Stimulated activated CD8-positive, alpha-beta memory T cell treated with anti-CD3 and anti-CD28 coated beads, Interleukin-7, amount 100 ng/mL, for 1 hour (primary cell): ENCODE results near the gene AXL.
"Not testable (repeated sequence)": the region's sequence is repeated elsewhere in the genome, so short reads cannot be mapped to it uniquely, and the experiment has no call there.

Source experiments
- DNase-seq, 2 donors: peaks; one replicate each; pipeline ENCODE4 v3.0.0-alpha.2; 2020; ENCODE audit warnings: low read depth in 2 of 2

The AXL gene

DNA sequence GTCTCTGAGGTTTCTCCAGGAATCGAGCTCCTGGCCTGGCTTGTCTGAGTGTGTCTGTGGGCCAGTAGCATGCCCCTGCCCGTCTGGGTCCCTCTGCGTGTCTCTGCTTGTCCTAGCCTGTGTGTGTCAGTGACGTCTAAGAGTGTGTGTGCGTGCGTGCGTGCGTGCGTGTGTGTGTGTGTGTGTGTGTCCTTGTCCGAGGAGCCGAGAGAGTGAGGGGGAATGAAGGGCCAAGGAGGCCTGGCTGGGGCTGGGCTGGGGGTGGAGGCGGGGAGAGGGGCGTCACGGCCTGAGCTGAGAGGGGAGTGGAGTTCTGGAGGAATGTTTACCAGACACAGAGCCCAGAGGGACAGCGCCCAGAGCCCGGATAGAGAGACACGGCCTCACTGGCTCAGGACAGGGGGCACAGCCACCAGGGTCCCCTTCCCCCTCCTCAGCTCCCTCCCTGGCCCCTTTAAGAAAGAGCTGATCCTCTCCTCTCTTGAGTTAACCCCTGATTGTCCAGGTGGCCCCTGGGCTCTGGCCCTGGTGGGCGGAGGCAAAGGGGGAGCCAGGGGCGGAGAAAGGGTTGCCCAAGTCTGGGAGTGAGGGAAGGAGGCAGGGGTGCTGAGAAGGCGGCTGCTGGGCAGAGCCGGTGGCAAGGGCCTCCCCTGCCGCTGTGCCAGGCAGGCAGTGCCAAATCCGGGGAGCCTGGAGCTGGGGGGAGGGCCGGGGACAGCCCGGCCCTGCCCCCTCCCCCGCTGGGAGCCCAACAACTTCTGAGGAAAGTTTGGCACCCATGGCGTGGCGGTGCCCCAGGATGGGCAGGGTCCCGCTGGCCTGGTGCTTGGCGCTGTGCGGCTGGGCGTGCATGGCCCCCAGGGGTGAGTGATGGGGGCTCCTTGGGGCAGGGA, at the start of gene AXL:
AXL (plus strand) TSS at position 609 of the 893 bp plus-strand sequence; CDS start at position 779, 170 bp downstream.
- DNase-seq, result no peak

DNA sequence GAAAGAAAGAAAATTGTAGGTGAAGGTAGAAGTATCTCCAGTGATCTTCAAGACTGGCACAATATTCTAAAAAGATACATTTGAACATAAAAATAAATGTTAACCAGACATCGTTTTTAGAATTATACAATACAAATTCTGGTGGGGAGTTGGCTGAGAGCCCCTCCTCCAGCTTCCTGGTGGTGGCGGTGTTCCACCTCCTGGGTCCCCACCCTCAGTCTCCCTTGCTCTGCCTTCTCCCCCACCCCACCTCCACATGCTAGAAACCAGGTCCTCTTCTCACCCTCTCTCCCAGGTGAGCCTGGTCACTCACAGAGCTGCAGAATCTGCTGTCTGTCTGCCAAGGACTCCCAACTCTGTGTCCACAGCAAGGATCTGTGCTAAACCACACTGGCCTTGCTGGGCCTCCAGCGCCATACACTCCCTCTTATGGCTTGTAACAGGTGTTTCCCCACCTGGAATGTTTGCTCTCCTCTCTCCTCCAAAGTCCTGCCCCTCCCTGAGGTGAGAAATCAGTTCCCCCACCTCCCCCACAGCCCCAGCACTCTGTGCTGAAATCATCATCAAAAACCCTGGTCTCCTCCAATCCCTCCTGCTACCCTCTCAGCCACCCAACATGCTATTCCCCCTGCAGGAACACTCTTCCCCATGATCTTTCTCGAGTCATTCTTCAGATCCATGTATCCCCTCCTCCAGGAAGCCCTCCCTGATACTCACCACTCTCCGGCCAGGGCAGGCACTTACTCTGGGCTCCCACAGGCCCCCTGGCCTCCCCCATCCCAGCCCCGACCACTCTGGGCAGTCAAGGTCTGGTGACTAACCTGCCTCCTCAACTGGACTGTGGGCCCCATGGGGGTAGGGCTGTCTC, 46.5 kb upstream of the AXL start:
- DNase-seq, result no peak

DNA sequence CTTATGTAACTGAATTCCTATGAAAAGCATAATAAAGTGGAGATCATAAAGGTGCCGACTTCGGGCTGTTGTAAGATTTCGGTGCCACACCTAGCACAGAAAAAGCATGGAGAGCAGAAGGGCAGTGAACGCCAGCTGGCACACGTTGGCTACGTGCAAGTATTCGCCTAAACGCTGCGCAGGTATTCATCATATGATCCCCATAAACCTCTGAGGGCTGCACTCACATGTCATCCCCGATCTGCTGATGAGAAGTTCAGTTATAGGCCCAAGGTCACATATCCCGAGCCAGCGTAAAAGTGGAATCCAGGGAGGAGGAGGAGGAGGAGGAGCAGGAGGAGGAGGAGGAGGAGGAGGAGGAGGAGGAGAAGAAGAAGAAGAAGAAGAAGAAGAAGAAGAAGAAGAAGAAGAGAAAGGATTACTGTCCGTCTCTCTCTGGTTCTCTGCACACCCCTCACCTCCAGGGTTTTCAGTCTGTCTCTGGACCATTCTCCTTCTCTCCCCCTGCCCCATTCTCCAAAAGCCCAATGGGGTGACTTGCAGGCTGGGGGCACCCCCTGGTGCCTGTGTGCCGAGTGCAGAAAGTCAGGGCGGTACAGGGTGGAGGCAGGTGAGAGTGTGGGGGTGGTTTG, 44.6 kb upstream of the AXL start:
- no peak for DNase-seq

DNA sequence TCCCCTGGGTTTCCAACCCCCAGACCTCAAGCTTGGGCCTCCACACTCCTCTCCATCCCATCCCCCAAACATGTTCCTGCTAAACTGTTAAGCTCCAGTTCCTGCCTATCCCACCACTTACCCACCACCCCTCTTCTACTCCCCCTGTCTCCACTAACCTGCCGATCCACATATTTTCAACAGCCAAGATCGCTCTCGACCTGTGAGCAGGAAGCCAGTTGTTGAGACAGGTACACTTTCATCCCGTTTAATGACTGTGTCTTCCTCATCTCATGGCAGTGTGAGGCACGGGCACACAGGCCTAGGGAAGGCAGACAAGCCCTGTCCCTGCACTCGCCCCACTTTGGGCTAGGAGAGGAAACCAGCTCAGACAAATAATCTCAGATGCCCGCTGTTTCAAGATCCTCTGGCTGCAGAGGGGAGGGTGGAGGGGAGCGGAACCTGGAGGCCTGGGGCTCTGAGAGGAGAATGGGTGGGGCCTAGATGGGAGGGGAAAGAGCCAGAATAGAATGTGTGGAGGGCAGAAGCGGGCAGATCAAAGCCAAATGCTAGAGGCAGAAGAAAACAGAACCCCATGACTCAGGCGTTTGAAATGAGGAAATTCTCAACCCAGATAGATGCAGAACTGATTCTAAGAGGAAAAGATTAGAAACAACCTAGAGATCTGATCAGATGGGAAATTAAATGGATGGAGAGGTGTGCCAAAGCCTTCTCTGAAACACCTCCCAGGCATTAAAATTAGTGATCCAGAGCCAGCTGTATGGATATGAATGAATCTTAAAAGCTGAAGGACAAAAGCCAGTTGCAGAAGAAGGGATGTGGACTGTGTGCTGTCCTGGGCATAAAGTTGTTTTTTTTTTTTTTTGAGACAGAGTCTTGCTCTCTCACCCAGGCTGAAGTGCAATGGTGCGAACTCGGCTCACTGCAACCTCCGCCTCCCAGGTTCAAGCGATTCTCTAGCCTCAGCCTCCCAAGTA, 42.9 kb upstream of the AXL start:
- no peak for DNase-seq

DNA sequence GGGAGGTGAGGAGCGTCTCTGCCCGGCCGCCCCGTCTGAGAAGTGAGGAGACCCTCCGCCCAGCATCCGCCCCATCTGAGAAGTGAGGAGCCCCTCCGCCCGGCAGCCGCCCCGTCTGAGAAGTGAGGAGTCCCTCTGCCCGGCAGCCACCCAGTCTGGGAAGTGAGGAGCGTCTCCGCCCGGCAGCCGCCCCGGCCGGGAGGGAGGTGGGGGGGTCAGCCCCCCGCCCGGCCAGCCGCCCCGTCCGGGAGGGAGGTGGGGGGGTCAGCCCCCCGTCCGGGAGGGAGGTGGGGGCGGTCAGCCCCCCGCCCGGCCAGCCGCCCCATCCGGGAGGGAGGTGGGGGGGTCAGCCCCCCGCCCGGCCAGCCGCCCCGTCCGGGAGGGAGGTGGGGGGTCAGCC, 38.9 kb upstream of the AXL start:
- DNase-seq, result not testable (repeated sequence)

DNA sequence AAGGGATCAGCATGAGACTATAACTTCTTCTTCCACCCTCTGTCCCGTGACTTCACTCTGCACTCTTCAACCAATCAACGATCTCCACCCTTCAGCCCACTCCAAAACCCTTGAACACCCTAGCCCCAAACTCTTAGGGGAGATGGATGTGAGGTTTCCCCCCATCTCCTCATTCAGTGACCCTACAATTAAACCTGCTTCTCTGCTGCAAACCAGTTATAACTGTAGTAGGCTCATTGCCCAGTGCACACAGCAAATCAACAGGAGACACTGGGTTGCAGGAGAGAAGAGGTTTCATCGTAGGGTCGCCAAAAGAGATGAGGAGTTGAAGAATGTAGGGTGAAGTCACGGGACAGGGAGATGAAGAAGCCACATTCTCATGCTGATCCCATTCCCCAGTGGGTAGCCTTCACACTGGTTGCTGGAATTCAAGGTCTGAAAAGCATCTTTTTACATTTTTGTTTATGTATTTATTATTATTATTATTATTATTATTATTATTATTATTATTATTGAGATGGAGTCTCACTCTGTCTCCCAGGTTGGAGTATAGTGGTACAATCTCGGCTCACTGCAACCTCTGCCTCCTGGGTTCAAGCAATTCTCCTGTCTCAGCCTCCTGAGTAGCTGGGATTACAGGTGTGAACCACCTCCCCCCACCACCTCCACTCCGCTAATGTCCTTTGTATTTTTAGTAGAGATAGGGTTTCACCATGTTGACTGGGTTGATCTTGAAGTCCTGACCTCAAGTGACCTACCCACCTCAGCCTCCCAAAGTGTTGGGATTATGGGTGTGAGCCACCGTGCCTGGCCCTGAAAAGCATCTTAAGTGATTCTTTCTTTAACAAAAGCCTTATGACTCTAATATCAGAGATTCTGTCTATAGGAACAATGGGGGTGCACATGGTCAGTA, 31.8 kb upstream of the AXL start:
- no peak for DNase-seq

DNA sequence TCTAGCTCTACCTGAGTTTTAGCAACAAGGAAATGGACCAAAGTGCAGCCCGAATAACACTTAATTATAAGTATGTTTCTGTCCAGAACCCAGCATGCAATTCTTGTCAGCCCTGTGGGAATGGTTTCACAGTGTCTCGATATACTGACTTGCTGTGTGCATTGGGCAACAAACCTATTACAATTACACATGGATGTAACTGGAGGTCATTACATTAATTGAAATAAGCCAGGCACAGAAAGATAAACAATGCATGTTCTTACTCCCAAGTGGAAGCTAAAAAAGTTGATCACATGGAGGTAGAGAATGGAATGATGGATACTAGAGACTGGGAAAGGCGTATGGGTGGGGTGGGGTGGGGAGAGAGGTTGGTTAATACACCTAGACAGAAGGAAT, 31.1 kb upstream of the AXL start:
- DNase-seq, result no peak

DNA sequence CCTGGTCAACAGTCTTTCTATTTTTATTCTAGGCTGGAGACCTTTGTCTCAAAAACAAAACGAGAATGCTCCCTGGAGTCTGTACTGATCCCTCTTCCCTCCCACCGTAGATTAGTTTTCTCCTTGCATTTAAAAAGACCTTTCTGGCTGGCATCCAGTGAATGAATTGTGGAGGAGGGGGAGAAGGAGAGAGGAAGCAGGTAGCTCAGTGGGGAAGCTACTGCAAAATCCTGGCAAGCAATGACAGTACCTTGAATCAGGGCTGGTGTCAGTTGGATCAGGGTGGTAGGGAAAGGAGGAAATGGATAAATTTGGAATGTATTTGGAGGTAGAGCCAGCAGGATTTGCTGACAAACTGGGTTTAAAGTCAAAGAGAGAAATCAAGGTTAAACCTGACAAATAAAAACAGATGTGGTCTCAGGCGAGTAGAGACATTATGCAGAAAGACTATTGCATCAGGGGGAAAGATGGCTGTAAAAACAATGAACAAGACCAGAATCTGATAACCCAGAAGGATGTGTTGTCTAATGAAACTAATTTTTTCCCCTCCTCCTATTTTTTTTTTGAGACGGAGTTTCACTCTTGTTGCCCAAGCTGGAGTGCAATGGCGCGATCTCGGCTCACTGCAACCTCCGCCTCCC, 29.5 kb upstream of the AXL start:
- no peak for DNase-seq

DNA sequence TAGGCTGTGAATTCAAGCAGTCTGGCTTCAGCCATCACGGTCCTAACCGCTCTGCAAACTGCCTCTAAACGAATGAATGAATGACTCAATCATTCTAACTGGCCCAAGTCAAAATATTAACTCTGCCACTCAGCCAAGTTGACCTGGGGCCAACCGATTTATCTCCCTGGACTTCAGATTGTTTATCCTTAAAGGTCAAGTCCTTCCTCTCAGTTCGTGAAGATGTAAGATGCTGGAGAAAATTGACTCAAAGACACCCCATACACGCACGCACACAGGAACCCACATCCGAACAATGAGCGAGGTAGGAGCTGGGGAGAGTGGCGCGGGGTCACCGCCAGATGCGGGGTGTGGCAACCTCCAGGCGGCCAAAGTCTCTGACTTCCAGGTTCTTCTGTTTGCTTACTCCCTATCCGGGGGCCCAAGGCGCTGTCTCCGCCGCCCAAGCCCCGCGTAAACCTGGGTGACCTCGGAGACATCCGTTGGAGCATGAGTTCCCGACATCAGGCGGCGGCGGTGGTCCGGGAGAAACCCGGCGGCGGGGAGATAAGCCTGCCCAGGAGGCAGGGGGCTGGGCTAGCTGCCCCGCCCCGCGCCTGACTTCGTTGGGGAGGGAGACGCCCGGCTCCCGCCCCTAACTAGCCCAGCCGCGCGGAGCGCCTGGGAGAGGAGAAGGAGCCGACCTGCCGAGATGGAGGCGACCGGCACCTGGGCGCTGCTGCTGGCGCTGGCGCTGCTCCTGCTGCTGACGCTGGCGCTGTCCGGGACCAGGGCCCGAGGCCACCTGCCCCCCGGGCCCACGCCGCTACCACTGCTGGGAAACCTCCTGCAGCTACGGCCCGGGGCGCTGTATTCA, 26.2 kb upstream of the AXL start, which contains the start of gene CYP2S1:
CYP2S1 (plus strand) TSS at position 646 of the 856 bp plus-strand sequence; CDS start at position 692, 46 bp downstream.
- no peak for DNase-seq

DNA sequence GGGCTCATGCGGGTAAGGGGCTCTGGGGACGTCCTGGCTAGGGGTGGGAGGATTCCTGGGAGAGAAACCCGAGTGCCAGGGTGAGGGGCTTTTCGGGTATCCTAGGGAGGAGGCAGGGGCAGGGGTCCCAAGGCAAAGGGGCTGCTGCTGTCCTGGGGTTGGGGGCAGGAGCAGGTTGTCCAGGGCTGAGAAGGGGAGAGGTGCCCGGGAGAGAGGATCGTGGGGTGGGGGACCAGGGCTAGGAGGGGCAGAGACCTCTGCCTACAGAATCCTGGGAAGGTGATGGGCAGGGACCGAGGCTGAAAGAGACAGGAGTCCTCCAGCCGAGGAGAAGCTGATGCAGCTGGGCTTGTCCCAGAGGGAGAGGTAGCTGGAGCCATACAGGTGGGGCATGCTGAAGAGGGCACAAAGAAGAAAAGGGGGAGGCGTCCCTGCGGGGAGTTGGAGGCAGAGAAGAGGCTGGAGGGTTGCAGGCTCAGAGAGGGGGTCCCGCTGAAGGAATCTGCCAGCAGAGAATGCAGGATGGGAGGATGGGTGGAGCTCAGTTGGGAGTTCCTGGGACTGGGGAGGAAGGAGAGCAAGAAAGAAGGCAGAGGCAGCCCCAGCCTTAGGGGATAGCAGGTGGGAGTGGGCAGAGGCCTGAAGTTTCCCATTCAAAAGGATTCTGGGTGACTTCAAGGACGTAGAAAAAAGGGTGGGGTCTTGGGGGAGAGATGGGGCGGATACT, 25.4 kb upstream of the AXL start:
- DNase-seq, result no peak

DNA sequence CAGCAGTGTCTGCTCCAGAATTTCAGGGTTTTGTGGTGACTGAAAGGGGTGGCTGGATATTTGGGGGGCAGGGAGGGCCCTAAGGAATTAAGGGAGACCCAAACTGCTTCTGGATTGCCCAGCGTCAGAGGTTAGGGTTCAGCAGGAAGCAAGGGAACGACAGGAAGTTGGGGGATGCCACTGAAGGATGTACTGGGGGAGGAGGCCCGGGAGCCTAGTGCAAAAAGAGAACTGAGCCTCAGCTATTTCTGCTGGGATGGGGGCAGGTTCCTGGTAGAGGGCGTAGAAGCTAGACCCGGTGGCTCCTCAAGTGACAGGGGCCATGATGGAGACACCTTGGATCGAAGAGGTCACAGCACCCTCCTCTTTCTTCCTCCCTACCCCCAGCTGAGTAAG, 24.9 kb upstream of the AXL start:
- DNase-seq, result no peak

DNA sequence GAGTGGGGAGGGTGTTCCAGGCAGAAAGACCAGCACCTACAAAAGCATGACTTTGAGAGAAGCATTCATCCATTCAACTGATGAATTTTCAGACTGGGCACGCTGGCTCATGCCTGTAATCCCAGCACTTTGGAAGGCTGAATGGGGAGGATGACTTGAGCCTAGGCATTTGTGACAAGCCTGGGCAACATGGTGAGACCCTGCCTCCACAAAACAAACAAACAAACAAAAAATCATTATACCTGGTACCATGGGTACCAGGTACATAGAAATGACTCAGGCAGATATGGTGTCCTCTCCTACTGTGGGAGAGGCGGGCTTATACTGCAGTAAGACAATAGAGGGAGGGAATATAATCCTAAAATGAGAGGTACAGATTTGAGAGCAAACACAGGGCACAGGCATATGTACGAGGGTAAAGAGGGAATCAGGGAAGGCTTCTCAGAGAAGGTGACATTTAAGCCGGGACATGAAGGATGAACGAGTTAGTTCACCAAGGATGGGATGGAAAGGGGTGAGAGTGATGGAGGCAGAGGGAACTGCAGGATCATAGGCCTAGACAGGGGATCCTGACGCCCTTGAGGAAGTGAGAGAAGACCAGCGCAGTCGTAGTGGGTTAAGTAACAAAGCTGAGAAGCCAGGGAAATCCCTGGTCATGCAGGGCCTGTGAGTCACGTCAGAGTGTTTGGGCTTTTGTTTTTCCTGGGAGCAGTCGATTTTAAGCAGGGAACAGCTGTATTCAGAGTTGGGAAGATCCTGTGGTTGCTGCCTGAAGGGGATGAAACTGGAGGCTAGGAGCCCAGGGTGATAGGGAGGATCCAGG, 23.1 kb upstream of the AXL start:
- no peak for DNase-seq

DNA sequence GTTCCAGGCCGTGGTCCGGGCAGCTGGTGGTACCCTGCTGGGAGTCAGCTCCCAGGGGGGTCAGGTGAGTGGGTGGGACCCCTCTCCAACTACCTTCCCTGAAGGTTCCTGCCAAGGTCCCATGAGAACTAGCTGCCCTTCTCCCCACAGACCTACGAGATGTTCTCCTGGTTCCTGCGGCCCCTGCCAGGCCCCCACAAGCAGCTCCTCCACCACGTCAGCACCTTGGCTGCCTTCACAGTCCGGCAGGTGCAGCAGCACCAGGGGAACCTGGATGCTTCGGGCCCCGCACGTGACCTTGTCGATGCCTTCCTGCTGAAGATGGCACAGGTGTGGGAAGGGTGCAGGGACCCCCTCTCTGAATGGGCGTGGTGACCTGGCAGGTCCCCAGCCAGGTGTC, 20.5 kb upstream of the AXL start:
- no peak for DNase-seq

DNA sequence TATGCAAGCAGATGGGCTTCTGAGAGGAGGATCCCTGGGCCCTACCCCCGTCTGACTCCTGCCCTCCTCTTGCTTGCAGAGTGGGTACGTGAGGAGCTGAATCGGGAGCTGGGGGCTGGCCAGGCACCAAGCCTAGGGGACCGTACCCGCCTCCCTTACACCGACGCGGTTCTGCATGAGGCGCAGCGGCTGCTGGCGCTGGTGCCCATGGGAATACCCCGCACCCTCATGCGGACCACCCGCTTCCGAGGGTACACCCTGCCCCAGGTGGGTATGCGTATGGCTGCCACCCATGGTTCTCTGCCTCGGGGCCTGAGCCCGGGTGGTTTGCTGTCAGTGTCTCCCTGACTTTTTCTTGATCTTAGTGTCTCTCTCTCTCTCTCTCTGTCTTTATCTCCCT, 15.7 kb upstream of the AXL start:
- DNase-seq, result no peak

DNA sequence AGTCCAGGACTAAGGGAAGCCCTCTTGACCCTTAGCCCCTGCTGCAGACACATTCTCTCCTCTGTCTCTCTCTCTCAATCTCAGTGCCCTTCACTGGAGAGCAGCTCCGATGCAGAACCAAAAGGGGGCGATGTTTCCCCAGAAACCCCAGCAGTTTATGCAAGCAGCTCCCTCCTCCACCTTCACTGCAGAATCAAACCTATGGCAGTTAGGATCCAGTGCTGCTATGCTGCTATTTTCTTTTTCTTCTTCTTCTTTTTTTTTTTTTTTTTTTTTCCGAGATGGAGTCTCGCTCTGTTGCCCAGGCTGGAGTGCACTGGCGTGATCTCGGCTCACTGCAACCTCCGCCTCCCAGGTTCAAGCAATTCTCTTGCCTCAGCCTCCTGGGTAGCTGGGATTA, 14.7 kb upstream of the AXL start:
- DNase-seq, result peak; percentile 57 to 69

DNA sequence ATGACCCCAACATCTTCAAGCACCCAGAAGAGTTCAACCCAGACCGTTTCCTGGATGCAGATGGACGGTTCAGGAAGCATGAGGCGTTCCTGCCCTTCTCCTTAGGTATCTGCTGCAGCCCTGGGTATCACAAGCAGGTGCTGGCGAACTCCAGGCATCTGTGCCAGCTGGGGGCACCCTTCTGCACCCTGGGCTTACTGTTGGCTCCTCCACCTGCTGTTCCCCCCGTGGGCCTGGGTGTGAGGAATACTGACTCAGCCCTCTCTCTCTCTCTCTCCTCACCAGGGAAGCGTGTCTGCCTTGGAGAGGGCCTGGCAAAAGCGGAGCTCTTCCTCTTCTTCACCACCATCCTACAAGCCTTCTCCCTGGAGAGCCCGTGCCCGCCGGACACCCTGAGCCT, 13.0 kb upstream of the AXL start:
- DNase-seq, result no peak

DNA sequence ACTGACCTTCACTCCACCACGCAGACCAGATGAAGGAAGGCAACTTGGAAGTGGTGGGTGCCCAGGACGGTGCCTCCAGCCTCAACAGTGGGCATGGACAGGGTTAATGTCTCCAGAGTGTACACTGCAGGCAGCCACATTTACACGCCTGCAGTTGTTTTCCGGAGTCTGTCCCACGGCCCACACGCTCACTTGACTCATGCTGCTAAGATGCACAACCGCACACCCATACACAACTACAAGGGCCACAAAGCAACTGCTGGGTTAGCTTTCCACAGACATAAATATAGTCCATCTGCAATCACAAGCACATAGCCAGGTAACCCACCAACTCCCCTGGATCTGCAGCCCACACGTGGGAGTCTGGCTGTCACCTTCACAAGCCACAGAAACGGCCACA, 12.6 kb upstream of the AXL start:
- DNase-seq, result no peak
